Hematopoietic multipotent progenitor cell treated with erythropoietin and hydrocortisone succinate and interleukin-3 and kit ligand, for 15 days (in vitro differentiated cells): ENCODE results near the gene CENPW.

Experiments used
- DNase-seq: peaks from one replicate; pipeline ENCODE4 v3.0.0-alpha.2; 2015; ENCODE audit warnings: low spot score

The CENPW gene

GRCh38 chr6:126374372-126374771, 34.5 kb downstream of the CENPW start:
- no peak for DNase-seq

DNA sequence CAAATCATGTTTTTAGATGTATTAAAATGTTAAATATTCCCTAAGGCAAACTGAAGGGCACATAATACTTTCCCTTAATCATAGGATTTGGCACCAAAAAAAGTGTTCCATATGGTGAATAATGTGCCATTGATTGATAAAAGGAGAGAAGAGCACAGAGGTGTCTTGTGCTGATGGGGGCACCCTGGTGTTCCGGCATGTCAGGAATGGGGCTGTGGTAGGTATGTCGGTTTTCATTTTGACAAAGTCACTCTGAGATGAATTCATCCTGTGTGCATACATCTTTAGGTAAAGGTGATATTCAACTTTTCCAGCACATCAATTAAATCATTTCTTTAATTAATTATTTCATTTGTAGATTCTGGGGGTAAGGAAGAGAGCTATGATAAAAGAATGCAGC, 36.8 kb downstream of the CENPW start:
- DNase-seq: no peak

DNA sequence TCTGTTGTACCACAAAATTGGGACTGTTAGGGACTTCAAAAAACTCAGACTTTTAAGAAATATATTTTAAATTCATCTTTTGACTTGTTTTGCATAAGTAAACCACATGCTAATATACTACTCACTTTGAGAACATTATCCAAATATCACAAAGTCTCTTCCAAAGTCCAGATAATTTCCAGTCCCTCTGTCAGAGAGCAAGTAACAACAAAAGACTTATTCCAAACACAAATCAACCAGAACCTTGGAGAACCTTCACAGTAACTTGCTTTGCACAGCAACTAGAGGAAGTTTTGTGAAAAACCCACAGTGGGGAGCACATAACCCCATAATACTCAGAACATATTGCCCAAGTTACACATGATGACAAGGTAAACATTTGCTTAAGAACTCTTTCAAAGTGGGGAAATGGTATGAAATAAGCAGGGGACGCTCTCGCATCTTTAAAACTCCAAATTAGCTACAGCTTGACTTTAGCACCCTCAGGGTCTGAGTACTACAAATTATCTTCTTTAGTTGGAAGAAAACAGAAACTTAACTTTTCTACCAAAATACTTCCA, 37.8 kb downstream of the CENPW start:
- DNase-seq: no peak

- DNase-seq: no peak
Measured at GRCh38 chr6:126380072-126380583, 40.2 kb downstream of the CENPW start.

- DNase-seq: no peak
Measured at GRCh38 chr6:126381498-126381897, 41.6 kb downstream of the CENPW start.

DNA sequence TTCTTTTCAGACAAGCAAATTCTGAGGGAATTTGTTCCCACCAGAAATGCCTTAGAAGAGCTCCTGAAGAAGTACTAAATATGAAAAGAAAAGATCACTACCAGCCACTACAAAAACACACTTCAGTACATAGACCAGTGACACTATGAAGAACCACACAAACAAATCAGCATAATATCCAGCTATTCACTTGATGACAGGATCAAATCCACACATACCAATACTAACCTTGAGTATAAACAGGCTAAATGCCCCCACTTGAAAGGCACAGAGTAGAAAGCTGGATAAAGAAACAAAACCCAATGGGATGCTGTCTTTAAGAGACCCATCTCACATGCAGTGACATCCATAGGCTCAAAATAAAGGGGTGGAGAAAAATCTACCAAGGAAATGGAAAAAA, 43.3 kb downstream of the CENPW start:
- no peak for DNase-seq

- no peak for DNase-seq
Measured at GRCh38 chr6:126385536-126385935, 45.6 kb downstream of the CENPW start.

GRCh38 chr6:126388104-126388598, 48.2 kb downstream of the CENPW start:
- DNase-seq: no peak

DNA sequence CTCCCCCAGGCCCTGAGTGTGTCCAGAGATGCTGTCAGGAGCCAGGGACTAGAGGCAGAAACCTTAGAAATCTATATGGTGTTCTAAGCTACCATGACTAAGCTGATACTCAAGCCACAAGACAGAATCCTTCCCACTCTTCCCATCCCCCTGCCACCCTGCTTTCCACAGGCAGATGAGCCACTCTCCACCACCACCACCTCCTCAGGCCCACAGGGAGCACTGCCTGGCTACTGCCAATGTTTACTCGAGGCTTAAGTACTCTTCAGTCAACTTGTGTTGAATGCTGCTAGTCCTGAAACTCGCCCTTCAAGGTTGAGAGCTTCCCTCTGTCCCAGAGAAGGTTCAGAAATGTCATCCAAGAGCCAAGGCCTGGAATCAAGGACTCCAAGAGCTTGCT, 56.2 kb downstream of the CENPW start:
- DNase-seq: no peak
